NCI-H2227 (cell line): ENCODE measurements around the gene FBLN7.

ENCODE experiments used
- DNase-seq: peaks from one replicate; lab custom pipeline; 2025; ENCODE audit not compliant: unreplicated experiment; lab: John Stamatoyannopoulos, UW

The FBLN7 gene

DNA sequence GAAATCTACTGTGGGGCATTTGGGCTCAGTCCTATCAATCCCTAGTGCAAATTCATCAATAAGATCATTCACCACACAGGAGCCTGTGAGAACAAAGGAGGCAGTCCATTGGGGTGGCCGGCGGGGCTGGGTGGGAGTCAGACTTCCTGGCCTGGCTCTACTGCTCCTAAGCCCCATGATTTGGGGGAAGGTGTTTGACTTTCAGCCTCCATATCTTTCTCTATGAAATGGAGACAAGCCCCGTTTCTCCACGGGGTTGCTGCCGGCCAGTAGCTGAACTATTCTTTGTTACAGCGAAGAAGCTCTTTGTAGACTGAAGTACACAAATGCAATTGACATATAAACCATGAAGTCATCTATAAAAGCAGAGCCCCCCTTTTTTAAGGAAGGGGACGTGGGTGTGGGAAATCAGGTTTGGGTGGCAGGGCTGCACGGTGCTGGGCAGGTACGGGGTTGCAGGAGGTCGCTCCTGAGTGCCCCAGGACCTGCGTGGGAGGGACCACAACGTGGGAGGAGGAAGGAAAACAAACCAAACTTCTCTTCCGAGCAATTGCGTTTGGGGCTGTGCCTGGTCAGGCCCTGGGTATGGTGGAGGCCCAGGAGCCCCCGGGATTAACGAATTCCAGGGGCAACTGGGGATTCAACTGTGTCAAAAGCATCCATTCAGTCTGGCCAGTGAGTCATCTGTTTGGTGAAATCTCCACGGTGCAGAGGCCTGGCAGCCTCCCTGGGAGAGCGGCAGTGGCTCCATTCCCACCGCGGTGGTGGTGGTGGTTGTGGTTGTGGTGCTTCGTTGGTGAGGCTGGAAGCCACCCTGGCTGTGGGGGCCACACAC, 18.2 kb downstream of the FBLN7 start:
- DNase-seq = no peak

DNA sequence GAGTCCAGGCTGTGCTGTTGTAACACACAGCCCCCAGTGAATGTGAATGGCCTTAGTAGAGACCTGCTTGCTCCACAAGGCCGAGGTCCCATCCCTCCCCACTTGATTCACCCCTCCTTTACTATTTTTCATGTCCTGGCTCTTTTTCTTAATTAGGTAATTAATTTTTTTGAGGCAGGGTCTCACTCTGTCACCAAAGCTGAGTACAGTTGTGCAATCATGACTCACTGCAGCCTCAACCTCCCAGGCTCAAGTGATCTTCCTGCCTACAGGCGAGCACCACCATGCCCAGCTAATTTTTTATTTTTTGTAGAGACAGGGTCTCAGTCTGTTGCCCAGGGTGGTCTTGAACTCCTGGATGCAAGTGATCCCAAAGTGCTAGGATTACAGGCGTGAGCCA, 19.3 kb downstream of the FBLN7 start:
- DNase-seq = no peak

DNA sequence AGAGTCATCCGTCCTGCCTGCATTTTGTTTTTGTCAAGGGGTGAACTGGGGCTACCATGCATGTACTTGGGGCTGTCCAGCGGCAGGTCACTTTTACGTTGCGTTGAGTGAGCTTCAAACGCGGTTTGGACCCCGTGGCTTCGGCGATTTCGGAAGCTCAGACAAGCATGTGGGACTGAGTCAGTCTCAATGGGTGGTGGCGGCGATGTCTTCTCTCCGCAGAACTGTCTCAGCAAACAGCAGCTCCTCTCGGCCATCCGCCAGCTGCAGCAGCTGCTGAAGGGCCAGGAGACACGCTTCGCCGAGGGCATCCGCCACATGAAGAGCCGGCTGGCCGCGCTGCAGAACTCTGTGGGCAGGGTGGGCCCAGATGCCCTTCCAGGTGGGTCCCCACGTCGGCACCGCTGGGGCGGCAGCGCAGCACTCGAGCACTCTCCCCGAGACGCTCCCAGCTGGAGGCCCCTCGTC, 21.3 kb downstream of the FBLN7 start:
- no peak for DNase-seq

DNA sequence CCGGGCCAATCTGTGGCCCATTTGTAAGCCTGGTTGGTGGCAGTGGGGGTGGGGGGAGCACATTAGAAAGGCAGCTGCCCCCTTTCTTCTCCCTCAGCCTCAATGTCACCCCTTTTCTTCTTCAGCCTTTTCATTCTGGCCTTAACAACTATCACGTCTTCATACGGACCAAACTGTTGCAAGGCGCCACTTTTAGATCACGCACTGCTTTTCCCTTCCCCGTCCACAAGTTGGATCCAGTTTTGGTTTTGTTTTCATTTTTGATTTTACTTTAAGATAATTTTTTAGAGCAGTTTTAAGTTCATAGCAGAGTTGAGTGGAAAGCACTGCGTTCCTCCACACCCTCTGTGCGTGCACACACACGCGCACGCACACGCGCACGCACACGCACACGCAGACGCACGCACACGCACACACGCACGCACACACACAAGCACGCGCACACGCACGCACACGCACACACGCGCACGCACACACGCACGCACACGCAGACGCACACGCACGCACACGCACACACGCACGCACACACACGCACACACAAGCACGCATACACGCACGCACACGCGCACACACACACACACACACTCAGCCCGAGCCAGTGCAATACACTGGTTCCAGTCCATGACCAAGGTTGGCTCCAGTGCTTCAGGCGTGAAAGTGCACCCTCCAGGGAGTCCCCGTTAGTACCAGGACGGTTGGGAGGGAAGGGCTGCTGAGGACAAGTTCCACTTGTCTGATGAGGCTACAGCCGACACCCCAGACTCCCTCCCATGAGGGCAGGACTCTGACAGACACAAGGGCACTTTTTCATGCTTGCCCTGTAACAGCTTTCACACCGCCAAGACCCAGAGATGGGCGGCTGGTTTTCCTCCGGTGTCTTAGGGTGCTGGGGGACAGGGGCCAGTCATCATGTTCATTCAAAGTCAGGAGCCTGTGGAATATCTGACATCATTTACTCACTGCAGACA, 22.4 kb downstream of the FBLN7 start:
- DNase-seq = no peak

DNA sequence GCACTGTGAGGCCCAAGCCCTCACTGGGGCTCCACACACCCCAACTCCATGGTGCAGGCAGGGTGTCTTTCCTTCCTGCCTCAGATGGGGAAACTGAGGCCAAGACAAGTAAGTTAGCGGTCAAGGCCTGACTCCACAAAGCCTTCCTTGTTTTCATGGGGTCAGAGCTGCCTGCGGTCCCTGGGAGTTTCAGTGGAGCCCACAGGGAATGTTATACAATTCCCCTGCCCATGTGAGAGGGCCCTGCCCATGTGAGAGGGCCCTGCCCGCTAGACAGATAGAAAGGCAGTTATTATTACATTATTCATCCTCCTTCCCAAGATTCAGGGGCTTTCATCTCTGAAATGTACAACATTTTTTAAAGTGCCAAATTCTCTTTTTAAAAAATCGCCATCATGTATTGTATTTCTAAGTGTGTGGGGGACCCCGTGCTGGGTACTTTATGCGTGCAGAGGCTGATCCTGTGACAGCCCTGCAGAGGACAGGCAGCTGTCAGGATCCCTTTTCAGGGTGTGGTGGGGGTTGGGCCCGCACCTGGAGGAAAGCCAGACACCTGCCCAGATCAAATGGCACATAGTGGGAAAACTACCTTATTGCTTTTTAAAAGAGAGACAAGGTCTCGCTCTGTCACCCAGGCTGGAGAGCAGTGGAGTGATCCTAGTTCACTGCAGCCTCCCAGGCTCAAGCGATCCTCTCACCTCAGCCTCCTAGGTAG, 23.4 kb downstream of the FBLN7 start:
- DNase-seq = no peak

DNA sequence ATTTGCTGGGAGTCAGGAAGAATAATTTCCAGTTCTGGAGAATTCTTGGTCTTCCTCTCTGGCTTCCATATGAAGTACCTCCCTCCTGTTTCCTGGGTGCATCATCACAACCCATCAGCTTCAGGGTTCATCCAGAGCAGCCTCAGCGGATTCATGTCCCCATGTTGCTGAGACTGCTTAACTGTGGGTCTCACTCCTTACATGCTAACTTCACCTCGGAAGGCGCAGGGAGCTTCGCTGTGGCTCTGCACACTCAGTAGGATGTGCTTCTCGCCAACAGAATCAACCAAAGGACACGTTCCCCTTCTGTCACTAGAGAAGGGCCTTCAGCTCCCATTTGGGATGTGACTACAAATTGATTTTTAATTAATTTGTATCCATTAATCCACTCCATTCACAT, 24.2 kb downstream of the FBLN7 start:
- DNase-seq = no peak

DNA sequence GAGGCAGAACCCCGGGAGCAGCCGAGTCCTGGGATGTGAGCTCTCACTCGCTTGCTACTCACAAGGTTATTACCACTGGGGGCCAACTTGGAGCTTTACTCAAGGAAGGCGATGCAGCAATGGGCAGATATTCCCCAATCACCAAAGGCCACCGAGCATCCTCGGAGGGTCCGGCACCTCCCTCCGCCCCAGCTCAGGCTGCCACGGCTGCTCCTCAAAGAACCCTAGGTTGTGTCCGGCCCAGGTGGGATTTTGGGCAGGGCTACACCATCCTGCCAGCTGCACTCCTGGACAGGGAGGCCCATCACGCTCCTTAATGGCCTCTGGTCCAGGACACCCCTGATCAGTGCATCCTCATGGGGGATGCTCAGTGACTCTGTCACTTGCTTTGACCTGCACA, 24.8 kb downstream of the FBLN7 start:
- DNase-seq = no peak

DNA sequence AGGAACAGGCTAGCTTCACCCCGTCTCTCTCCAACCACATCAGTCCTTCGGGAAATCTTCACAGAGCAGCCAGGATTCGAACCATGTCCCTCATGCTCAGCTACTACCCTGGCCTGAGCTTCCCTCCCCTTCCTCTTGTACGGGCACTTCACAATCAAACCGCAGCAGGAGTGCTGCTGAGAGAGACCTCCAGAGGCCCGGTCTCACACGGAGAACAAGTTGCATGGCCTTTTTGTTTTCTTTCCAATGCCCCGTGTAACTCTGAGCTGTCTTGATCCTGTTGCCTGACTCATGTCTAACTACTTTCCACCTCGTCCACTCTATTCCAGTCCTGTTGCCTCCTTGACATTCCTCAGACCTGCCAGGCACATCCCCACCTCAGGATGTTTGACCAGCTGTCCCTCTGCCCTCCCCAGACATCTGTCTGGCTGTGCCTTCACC, 25.4 kb downstream of the FBLN7 start:
- DNase-seq = no peak

DNA sequence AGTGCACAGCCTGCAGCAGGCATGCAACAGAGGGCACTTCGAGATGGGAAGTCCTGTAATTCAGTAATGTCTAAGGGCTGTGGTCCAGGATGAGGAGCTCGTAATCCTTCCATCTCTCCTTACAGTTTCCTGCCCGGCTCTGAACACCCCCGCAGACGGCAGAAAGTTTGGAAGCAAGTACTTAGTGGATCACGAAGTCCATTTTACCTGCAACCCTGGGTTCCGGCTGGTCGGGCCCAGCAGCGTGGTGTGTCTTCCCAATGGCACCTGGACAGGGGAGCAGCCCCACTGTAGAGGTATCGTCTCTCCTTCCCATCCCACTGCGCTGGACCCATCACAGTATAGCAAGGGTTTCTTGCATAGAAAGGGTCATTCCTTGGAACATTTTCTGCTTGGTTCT, 26.7 kb downstream of the FBLN7 start:
- DNase-seq = no peak

DNA sequence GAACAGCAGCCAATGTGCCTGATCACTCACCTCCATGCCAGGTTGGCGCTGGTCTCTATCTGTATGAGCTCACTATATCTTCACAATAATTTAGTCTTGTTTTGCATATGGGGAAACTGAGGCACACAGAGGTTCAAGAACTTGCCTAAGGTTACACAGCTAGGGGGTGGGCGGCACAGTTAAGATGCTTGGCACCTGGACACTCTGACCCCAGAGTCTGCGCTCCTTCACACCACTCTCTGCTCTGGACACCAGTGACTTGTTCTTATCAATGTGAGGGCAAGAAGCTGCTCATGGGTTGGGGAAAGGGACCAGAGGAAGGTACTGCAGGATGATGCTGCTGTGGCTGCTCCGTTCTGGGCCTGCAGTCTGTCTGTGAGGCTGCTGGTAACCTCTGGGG, 27.1 kb downstream of the FBLN7 start:
- DNase-seq = no peak

DNA sequence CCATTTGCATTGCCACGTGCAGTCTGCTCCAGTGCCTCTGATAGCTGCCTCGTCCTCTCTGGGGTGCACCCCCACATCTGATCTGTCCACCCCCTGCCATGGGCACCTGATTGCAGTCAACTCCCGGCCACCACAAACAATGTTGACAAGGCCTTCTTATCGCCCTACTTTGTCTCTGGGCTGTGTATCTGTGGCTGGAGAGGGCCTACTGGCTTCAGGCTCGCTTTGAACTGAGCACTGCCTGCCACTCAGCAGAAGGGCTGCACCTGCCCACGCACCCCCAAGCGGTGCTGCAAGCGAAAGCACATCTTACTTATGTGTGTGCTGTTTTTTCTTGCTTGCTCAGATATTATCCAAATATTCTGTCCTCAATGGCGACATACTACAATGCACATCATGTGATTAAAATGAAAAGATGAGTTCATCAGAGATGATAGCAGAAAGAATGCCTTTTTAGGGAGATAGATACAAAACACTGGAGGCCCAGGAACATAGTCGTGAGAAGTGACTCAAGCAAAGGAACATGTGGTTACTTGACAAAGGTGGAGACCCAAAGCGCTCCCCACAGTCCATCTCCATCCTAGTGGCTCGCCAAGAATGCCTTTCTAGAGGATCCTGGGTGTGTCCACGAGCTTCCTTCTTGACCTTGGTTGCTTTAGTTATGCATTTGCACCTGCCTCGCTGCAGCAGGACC, 28.8 kb downstream of the FBLN7 start:
- DNase-seq = no peak

DNA sequence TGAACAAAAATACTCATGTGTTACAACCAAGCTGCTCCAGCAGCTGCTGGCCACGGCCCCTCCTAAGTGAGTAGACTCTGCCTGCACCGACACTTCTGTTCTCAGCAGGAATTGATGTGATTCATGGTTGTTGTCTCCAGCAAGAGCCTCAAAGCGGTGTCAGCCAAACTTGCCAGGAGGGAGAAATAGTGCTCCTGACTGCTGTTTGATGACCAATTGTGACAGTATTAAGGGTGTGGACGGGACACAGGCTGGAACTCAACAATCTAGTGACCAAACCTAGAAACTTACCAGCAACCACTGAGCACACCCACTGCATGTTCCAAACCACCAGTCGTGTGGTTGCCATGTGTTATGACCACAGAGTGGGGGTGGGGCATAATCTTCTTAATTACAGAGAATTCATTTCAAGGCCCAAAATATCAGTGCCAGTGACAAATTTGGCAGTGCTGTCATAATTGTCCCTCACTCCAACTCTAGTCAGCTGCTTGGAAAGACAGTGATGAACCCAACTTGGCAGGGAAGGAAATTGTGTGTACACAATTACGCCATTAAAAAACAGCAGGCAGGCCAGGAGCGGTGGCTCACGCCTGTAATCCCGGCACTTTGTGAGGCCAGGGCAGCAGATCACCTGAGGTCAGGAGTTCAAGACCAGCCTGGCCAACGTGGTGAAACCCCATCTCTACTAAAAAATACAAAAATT, 30.4 kb downstream of the FBLN7 start:
- no peak for DNase-seq

DNA sequence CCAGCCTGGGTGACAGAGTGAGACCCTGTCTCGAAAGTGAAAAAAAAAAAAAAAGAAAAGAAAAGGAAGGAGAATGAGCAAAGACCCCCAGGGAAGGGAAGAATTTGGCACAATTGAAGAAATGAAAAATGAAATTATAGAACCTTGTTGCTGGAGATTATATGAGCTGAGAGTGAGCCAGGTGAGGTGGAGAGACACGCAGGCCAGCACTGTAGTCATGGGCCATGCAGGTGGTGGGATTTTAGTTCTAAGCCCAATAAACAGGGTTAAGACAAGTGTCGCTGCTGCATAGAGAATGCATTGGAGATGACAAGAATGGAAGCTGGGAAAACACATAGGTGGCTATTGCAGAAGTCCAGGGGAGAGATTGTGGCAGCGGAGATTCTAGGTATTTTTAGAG, 32.3 kb downstream of the FBLN7 start:
- DNase-seq = no peak

DNA sequence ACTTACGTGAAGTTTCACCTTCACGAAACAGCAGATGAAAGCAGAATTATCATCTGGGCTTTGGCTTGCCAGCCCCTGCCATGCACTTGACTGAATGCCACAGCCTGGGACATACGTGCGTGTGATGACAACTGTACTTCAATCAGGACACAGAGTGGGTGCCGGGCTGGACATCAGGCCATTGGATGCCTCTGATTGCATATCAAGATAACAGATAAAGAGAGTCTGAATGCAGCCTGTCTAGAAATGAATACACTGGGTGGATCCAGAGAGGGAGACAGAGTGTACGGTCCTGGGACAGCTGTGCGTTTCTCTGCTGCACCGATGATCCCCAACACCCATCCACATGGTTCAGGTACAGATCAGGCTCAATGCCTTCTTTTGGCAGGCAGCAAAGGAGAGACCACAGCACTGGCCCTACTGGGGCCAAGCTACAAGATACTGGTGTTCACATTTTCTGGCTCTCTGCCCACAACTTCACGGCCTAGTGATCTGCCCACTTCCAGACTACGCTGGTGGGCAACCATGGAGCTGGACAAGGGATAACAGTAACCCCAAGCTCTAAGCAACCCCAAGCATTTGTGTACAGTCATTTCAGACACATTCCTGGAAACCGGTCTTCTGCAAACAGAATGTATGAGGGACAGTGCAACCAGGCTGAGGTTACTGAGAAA, 35.6 kb downstream of the FBLN7 start:
- DNase-seq = no peak

DNA sequence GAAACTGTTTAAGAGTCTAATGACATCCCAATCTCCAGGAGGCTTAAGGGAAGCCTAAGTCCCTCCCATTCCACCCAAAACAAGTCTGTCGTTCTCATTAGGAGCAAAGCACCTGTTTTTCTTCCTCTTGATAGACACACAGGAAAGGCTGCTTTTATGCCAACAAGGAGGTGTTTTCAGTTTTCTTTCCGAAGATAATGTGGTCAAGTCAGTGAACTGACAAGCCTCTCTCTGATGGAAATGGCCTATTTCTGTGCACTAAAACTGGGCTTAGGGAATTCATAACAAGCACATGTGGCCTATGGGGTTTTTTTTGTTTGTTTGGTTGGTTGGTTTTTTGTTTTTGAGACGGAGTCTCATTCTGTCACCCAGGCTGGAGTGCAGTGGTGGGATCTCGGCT, 36.2 kb downstream of the FBLN7 start:
- no peak for DNase-seq

DNA sequence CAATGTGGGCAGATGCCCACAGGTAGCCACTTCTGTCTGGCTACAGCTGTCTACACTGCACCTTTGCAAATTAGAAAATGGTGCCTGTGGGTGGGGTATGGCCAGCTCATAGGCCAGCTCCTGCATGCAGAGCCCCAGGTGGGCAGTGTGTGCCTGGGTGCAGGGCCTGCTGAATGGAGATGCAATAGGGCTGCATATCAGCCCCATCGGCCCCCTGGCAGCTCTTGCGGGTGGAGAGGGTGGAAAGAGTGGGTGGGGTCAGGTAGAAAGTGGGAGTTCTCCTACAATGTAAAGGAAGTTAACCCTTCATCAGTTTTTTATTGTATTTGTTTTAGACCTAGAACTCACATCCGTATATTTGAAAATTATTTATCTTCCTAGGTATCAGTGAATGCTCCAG, 37.1 kb downstream of the FBLN7 start:
- no peak for DNase-seq

DNA sequence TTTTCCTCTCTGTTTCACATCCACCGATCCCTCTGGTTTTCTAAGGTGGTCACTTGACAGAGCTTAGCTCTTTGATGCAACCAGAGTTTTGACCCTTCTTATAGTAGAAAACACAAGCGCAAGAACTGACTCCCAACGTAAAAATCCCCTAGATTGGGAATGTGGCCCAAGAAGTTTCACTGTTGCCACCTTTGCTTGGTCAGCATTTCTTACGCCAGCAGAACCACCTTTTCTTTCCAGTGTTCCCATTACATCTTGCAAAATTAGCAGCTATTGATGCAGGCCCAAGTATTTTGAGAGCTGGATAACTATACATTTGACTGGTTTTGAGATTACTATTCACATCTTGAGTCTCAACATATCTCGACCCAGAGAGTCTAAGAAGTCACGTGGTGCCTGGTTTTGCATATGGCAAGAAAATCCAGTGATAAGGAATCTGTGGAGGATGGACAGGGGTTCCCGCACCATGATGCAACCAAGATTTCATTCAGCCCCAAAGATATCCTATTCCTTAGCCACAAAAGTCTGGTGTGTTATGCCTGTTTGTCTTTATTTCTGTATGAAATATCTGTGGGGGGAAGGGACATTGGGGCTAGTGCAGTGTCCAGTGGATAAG, 37.9 kb downstream of the FBLN7 start:
- DNase-seq = no peak

DNA sequence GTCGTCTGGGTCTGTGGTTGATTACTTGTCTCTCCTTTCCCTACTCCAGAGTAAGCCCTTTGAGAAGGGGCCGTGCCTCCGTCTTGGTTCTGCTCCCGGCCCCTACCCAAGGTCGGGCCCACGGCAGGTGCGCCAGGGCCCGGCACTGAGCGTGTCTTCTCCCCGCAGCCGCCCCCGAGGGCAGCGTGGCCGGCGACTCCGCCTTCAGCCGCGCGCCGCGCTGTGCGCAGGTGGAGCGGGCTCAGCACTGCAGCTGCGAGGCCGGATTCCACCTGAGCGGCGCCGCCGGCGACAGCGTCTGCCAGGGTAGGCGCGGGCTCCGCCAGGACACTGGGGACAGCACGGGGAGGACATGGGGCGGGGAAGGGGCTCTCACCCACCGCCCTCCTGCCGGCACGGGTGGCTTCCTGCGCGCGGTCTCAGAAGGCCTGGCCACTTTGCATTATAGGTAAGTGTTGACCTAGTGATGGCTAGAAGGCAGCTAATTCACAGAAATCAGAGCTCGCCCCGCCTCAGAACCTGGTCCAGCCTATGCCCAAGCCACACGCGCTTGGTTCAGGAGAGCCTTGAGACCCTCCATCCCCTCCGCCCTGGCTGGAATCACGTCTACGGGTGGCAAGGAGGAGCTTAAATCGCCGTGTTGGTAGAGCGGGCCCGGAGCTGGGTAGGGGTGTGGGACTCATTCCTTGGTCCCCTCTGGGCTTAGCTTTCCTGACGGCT, 43.5 kb downstream of the FBLN7 start:
- DNase-seq = no peak
